ENCODE measurements around the gene NFE2.

The NFE2 gene

GRCh38 chr12:54279632-54280467 is 21.0 kb downstream of the NFE2 start, which contains the start of gene CBX5:
CBX5 (minus strand) TSS chr12:54280122; CDS start chr12:54257650, 22,472 bp downstream.
- peak; percentile 91 for ATAC-seq
- H3K27me3 Mint-ChIP-seq: no peaks in the 10 kb centered on the region
- H3K4me1 Mint-ChIP-seq: peaks cover 56% of the 10 kb centered on the region
- H3K9me3 Mint-ChIP-seq: no peaks in the 10 kb centered on the region
- H3K27ac Mint-ChIP-seq: no peak within 1 kb of the TSS
- no peak within 1 kb of the TSS for H3K4me3 Mint-ChIP-seq
- H3K36me3 Mint-ChIP-seq: no peaks in the 10 kb centered on the region

DNA sequence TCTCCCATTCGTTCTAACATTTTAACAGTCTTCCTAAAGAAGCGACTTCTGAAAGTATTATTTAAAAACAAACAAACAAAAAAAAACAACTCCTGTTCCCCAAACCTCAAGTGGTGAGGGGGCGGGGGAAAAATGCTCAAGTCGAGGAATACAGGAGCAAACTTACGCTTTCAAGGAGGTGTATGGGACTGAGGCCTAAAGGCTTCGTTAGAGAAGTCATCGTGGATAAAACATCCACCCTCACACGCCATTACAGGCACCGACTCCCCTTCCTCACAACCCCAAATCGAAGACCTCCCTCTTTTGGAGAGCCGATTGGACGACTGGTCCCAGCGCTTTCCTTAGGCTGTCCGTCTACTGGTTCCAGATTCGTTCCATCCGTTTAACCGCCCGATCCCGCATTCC is 21.6 kb downstream of the NFE2 start:
- no peaks in the 10 kb centered on the region for H3K27me3 Mint-ChIP-seq
- no peak overlapping the region for H3K4me3 Mint-ChIP-seq
- no peak overlapping the region for H3K27ac Mint-ChIP-seq
- no peak for ATAC-seq
- no peaks in the 10 kb centered on the region for H3K9me3 Mint-ChIP-seq
- H3K36me3 Mint-ChIP-seq: no peaks in the 10 kb centered on the region
- H3K4me1 Mint-ChIP-seq: peaks cover 56% of the 10 kb centered on the region

DNA sequence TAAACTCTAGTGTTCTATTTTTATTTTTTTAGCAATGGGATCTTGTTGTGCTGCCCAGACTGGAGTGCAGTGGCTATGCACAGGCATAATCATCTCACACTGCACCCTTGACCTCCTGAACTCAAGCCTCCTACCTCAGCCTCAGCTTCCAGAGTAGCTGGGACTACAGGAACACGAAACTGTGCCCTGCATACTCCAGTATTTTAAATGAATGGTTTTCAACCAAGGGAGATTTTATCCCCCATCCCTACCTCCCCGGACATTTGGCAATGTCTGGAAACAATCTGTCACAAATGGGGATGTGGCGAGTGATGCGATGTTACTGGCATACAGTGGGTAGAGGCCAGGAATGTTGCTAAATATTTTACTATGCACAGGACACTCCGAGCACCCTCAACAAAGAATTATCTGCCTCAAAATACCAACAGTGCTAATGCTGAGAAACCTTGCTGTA is 23.0 kb downstream of the NFE2 start:
- Mint-ChIP-seq H3K27ac (no peak overlapping the region), H3K36me3 (peaks cover 9% of the 10 kb centered on the region), H3K4me1 (peaks cover 44% of the 10 kb centered on the region), H3K27me3 (no peaks in the 10 kb centered on the region), H3K9me3 (no peaks in the 10 kb centered on the region), H3K4me3 (no peak overlapping the region)
- no peak for ATAC-seq

DNA sequence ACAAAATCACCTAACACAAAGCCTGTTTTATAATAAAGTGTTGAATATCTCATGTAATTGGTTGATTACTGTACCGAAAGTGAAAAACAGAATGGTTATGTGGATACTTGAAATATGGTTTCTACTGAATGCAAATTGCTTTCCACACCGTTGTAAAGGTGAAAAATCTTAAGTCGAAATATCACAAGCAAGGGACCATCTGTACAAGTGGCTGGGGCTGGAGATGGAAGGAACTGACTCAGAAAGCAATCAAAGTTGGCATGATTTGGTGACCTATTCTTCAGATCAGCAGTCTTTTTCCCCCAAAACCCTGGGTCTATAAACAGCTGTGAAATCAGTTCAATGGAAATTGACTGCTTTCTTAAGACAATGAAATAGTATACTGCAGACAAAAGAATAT is 24.4 kb downstream of the NFE2 start:
- no peak for ATAC-seq
- Mint-ChIP-seq H3K27me3 (no peaks in the 10 kb centered on the region), H3K36me3 (peaks cover 9% of the 10 kb centered on the region), H3K4me3 (no peak overlapping the region), H3K27ac (no peak overlapping the region), H3K9me3 (no peaks in the 10 kb centered on the region), H3K4me1 (peaks cover 29% of the 10 kb centered on the region)

- Mint-ChIP-seq H3K4me1 (peaks cover 28% of the 10 kb centered on the region), H3K27me3 (no peaks in the 10 kb centered on the region), H3K4me3 (no peak overlapping the region), H3K27ac (no peak overlapping the region), H3K9me3 (no peaks in the 10 kb centered on the region), H3K36me3 (peaks cover 9% of the 10 kb centered on the region)
- ATAC-seq: no peak
These were observed 26.8 kb downstream of the NFE2 start for GRCh38 chr12:54273981-54274380.

- ATAC-seq: no peak
These were observed 28.6 kb downstream of the NFE2 start for GRCh38 chr12:54272214-54272613.

DNA sequence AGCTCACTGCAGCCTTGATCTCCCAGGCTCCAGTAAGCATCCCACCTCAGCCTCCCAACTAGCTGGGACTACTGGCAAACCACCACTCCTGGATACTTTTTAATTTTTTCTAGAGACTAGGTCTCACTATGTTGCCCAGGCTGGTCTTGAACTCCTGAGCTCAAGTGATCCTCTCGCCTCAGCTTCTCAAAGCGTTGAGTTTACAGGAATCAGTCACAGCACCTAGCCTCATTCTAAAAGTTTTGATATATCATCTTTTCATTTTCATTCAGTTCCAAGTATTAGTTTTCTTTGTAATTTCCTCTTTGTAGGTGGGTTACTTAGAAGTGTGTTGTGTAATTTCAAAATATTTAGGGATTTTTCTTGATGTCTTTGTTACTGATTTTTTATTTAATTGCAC is 30.5 kb downstream of the NFE2 start:
- no peaks in the 10 kb centered on the region for H3K27me3 Mint-ChIP-seq
- H3K4me1 Mint-ChIP-seq: peaks cover 9% of the 10 kb centered on the region
- H3K36me3 Mint-ChIP-seq: peaks cover 13% of the 10 kb centered on the region
- H3K4me3 Mint-ChIP-seq: no peak overlapping the region
- H3K9me3 Mint-ChIP-seq: no peaks in the 10 kb centered on the region
- no peak for ATAC-seq
- no peak overlapping the region for H3K27ac Mint-ChIP-seq

More at GRCh38 chr12:54272214-54272613, 28.6 kb downstream of the NFE2 start:
- Mint-ChIP-seq H3K4me1 (peaks cover 16% of the 10 kb centered on the region), H3K36me3 (peaks cover 9% of the 10 kb centered on the region), H3K27me3 (no peaks in the 10 kb centered on the region), H3K9me3 (no peaks in the 10 kb centered on the region), H3K4me3 (no peak overlapping the region), H3K27ac (no peak overlapping the region)

- ATAC-seq: no peak
- no peaks in the 10 kb centered on the region for H3K9me3 Mint-ChIP-seq
- H3K36me3 Mint-ChIP-seq: peaks cover 6% of the 10 kb centered on the region
- no peak overlapping the region for H3K4me3 Mint-ChIP-seq
- no peaks in the 10 kb centered on the region for H3K27me3 Mint-ChIP-seq
- peaks cover 9% of the 10 kb centered on the region for H3K4me1 Mint-ChIP-seq
- H3K27ac Mint-ChIP-seq: no peak overlapping the region
These were observed 34.0 kb downstream of the NFE2 start for GRCh38 chr12:54266852-54267251.

DNA sequence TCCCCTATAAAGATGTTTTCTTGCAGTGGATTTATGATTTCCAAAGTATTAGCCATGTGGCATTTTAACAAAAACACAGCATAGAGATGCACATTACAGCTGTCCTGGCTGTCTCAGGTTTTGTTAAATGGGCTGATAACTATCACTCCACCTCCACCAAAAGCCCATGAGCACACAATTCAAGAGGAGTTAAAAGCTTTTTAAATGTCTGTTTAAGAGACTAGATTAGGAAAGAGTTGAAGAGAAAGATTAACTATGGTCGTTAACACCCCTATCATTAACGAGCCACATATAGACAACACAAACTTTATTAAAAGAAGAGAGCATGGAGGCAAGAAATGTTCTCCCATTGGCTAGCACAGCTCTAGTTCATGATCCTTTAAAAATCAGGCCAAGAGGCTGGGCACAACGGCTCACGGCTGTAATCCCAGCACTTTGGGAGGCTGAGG is 35.4 kb downstream of the NFE2 start:
- Mint-ChIP-seq H3K27me3 (no peaks in the 10 kb centered on the region), H3K9me3 (no peaks in the 10 kb centered on the region), H3K36me3 (peaks cover 6% of the 10 kb centered on the region), H3K4me1 (peaks cover 11% of the 10 kb centered on the region), H3K27ac (no peak overlapping the region), H3K4me3 (no peak overlapping the region)
- ATAC-seq: no peak

GRCh38 chr12:54262403-54262925 is 38.4 kb downstream of the NFE2 start:
- Mint-ChIP-seq H3K27me3 (no peaks in the 10 kb centered on the region), H3K27ac (no peak overlapping the region), H3K9me3 (no peaks in the 10 kb centered on the region), H3K4me3 (no peak overlapping the region), H3K4me1 (peaks cover 23% of the 10 kb centered on the region), H3K36me3 (peaks cover 6% of the 10 kb centered on the region)
- no peak for ATAC-seq

DNA sequence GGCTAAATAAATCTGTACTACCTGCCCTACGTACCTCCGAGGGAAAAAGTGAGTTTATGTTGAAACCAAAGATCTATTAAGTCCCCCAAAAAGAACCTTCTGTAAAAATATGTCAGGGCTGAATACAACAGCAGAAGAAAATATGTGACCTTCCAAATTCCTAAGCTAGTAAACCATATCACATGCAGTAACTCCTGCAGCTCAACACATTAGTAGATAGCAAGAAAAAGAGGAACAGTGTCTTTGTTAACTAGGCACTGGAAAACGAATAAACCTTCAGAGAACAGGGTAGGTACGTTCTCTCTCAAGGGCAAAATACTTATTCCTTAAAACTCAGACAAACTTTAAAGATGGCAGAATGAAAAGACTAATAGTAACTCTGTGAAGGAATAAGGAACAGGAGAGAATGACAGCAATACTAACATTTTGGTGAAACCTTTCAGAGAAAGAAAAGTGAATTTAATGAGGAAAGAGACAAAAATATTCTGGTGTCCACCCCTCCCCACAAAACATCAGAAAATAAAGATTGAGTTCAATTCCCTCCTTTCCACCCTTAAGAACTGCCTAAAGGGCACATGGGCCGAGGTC is 38.9 kb downstream of the NFE2 start:
- no peak for ATAC-seq
- Mint-ChIP-seq H3K36me3 (peaks cover 9% of the 10 kb centered on the region), H3K4me1 (peaks cover 23% of the 10 kb centered on the region), H3K4me3 (no peak overlapping the region), H3K27ac (no peak overlapping the region), H3K9me3 (no peaks in the 10 kb centered on the region), H3K27me3 (no peaks in the 10 kb centered on the region)

DNA sequence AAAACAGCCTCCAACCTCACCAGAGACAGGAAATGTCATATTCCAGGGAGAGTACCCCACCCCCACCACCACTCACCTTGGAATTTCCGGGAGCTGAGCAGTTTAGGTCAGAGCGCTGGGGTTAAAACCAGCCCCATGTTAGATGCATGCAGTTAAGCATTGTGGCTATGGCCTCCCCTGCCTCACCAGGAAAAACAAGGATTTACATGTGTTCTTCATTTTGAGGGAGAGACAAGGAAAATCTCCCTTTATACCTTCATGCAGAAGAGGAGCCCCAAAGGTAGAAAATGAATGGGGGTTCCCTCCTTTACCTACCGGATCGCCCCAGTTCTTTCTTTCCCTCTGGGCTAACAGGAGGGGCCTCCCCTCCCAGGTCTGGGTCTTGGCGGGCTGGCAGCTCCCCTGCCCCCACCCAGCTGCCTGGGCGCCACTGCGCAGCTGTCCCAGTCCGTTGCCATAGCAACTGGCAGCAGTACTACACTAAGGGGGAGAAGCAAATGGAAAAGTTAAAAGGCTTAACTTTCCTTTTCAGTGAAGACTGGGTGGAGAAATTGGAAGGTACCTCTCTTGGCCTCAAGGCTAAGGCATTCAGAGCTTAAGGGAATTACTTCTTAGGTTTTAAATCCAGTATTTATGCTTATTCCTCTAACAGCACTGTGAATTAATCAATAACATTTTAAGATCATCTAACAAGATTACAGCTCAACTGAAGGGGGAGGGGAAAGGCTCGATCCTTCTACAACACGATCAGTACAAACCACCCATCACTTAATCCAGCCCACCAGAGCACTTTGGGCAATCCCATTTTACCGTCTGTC is 41.4 kb downstream of the NFE2 start:
- ATAC-seq: peak; percentile 64
- Mint-ChIP-seq H3K4me1 (peaks cover 17% of the 10 kb centered on the region), H3K4me3 (peak overlapping the region; percentile 47), H3K27ac (peak overlapping the region; percentile 69), H3K27me3 (no peaks in the 10 kb centered on the region), H3K36me3 (peaks cover 23% of the 10 kb centered on the region), H3K9me3 (no peaks in the 10 kb centered on the region)

- Mint-ChIP-seq H3K9me3 (no peaks in the 10 kb centered on the region), H3K27ac (no peak overlapping the region), H3K4me1 (peaks cover 17% of the 10 kb centered on the region), H3K36me3 (peaks cover 23% of the 10 kb centered on the region), H3K27me3 (no peaks in the 10 kb centered on the region), H3K4me3 (no peak overlapping the region)
- ATAC-seq: no peak
These were observed 42.6 kb downstream of the NFE2 start for GRCh38 chr12:54258201-54258681.

- Mint-ChIP-seq H3K9me3 (no peaks in the 10 kb centered on the region), H3K27me3 (no peaks in the 10 kb centered on the region), H3K36me3 (peaks cover 28% of the 10 kb centered on the region), H3K27ac (no peak overlapping the region), H3K4me3 (no peak overlapping the region), H3K4me1 (peaks cover 17% of the 10 kb centered on the region)
- ATAC-seq: no peak
These were observed 43.5 kb downstream of the NFE2 start for GRCh38 chr12:54257332-54257731.

DNA sequence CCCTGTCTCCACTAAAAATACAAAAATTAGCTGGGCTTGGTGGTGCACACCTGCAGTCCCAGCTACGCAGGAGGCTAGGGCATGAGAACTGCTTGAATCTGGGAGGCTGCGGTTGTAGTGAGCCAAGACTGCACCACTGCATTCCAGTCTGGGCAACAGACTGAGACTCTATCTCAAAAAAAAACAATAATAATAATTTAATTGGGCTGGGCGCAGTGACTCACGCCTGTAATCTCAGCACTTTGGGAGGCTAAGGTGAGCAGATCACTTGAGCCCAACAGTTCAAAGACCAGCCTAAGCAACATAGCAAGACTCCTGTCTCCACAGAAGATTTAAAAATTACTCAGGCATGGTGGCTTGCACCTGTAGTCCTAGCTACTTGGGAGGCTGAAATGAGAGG is 47.6 kb downstream of the NFE2 start:
- Mint-ChIP-seq H3K27me3 (no peaks in the 10 kb centered on the region), H3K36me3 (peaks cover 57% of the 10 kb centered on the region), H3K27ac (no peak overlapping the region), H3K4me1 (no peaks in the 10 kb centered on the region), H3K9me3 (no peaks in the 10 kb centered on the region), H3K4me3 (no peak overlapping the region)
- ATAC-seq: no peak

Data from stimulated activated memory B cell treated with anti-CD40 and anti-IgM and Interleukin-4, amounts not matched to agents 10 μg/mL and 1 μg/mL and 100 μg/mL, for 72 hours (primary cell).